ENCODE measurements around the gene NKX3-2. TPM values are rescaled to one million over a fixed set of nuclear protein-coding genes. Genes with fewer than 3 reads are reported as not detected.

NKX3-2 gene
- total and polyA plus RNA-seq, 2 of the 8 experiments (the other 6 are each of a cell fraction or from before 2014, with no cell fraction given), result 0.13 TPM; not detected in 1

DNA sequence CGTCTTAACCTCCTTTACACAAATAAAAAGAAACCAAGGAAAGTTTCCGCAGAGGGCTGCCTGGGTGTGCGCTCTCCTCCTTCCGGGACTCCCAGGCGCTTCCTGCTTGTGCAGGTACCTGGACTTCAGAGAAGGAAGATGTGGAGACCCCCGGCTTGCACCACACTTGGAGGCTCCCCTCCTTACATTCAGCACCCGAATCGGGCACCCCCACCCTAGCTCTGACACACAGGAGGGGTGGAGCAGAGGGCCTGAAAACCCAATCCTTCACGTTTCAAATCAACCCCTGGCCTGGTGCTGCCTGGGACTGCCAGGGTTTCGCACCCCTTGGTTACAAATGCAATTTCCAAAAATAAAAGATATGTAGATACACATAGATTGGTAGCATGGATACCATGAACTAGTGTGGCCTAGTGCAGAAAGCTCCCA is 3.1 kb downstream of the NKX3-2 start (continued):
- TF ChIP-seq, protein P1, sequence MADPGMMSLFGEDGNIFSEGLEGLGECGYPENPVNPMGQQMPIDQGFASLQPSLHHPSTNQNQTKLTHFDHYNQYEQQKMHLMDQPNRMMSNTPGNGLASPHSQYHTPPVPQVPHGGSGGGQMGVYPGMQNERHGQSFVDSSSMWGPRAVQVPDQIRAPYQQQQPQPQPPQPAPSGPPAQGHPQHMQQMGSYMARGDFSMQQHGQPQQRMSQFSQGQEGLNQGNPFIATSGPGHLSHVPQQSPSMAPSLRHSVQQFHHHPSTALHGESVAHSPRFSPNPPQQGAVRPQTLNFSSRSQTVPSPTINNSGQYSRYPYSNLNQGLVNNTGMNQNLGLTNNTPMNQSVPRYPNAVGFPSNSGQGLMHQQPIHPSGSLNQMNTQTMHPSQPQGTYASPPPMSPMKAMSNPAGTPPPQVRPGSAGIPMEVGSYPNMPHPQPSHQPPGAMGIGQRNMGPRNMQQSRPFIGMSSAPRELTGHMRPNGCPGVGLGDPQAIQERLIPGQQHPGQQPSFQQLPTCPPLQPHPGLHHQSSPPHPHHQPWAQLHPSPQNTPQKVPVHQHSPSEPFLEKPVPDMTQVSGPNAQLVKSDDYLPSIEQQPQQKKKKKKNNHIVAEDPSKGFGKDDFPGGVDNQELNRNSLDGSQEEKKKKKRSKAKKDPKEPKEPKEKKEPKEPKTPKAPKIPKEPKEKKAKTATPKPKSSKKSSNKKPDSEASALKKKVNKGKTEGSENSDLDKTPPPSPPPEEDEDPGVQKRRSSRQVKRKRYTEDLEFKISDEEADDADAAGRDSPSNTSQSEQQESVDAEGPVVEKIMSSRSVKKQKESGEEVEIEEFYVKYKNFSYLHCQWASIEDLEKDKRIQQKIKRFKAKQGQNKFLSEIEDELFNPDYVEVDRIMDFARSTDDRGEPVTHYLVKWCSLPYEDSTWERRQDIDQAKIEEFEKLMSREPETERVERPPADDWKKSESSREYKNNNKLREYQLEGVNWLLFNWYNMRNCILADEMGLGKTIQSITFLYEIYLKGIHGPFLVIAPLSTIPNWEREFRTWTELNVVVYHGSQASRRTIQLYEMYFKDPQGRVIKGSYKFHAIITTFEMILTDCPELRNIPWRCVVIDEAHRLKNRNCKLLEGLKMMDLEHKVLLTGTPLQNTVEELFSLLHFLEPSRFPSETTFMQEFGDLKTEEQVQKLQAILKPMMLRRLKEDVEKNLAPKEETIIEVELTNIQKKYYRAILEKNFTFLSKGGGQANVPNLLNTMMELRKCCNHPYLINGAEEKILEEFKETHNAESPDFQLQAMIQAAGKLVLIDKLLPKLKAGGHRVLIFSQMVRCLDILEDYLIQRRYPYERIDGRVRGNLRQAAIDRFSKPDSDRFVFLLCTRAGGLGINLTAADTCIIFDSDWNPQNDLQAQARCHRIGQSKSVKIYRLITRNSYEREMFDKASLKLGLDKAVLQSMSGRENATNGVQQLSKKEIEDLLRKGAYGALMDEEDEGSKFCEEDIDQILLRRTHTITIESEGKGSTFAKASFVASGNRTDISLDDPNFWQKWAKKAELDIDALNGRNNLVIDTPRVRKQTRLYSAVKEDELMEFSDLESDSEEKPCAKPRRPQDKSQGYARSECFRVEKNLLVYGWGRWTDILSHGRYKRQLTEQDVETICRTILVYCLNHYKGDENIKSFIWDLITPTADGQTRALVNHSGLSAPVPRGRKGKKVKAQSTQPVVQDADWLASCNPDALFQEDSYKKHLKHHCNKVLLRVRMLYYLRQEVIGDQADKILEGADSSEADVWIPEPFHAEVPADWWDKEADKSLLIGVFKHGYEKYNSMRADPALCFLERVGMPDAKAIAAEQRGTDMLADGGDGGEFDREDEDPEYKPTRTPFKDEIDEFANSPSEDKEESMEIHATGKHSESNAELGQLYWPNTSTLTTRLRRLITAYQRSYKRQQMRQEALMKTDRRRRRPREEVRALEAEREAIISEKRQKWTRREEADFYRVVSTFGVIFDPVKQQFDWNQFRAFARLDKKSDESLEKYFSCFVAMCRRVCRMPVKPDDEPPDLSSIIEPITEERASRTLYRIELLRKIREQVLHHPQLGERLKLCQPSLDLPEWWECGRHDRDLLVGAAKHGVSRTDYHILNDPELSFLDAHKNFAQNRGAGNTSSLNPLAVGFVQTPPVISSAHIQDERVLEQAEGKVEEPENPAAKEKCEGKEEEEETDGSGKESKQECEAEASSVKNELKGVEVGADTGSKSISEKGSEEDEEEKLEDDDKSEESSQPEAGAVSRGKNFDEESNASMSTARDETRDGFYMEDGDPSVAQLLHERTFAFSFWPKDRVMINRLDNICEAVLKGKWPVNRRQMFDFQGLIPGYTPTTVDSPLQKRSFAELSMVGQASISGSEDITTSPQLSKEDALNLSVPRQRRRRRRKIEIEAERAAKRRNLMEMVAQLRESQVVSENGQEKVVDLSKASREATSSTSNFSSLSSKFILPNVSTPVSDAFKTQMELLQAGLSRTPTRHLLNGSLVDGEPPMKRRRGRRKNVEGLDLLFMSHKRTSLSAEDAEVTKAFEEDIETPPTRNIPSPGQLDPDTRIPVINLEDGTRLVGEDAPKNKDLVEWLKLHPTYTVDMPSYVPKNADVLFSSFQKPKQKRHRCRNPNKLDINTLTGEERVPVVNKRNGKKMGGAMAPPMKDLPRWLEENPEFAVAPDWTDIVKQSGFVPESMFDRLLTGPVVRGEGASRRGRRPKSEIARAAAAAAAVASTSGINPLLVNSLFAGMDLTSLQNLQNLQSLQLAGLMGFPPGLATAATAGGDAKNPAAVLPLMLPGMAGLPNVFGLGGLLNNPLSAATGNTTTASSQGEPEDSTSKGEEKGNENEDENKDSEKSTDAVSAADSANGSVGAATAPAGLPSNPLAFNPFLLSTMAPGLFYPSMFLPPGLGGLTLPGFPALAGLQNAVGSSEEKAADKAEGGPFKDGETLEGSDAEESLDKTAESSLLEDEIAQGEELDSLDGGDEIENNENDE (IDR thresholded peaks at IDR 0.05; ENCODE audit: insufficient replicate concordance, low read length), result no peak
- no peak for TF ChIP-seq SP1 (IDR thresholded peaks at IDR 0.05; ENCODE audit: low read depth, low read length)
- no peak for TF ChIP-seq CHD2 (IDR thresholded peaks at IDR 0.05; ENCODE audit: low read length)
- no peak for TF ChIP-seq RNF2 (IDR thresholded peaks at IDR 0.05; ENCODE audit: borderline replicate concordance, low read depth, low read length, missing control alignments, poor library complexity, severe bottlenecking)
- TF ChIP-seq SIN3A (conservative IDR thresholded peaks at IDR 0.05 in 1 of 2, IDR thresholded peaks at IDR 0.05 in 1 of 2; ENCODE audit: low read depth in 1 of 2, low read length in 2 of 2), result no peak
- no peak for TF ChIP-seq FOSL1 (IDR thresholded peaks at IDR 0.05; ENCODE audit: insufficient read depth, low read depth, low read length)
- TF ChIP-seq SAP30 (IDR thresholded peaks at IDR 0.05; ENCODE audit: insufficient read depth, insufficient replicate concordance, low read length), result no peak
- no peak for TF ChIP-seq CBX8 (IDR thresholded peaks at IDR 0.05; ENCODE audit: borderline replicate concordance, low read depth, low read length)

Data from H1 (cell line).